Endodermal cell (in vitro differentiated cells): ENCODE results near the gene IMP4. TPM values are rescaled to one million over a fixed set of nuclear protein-coding genes. Genes with fewer than 3 reads are reported as not detected.

Source experiments
- DNase-seq: peaks from one replicate; pipeline ENCODE4 v3.0.0-alpha.2; 2017
- H3K27ac ChIP-seq: 2 replicates; pipeline ENCODE4 v1.5.1; 2013; ENCODE audit warnings: mild to moderate bottlenecking, low read depth, low read length, moderate library complexity
- H3K27me3 ChIP-seq: 2 replicates; pipeline ENCODE4 v1.6.1; 2013; ENCODE audit warnings: mild to moderate bottlenecking, low read length, moderate library complexity; ENCODE audit not compliant: insufficient read depth, control insufficient read depth, poor library complexity, severe bottlenecking
- H3K36me3 ChIP-seq: 2 replicates; pipeline ENCODE4 v1.7.0; 2013; ENCODE audit warnings: mild to moderate bottlenecking, low read length, moderate library complexity; ENCODE audit not compliant: control insufficient read depth, insufficient read depth
- H3K4me1 ChIP-seq: one replicate; pipeline ENCODE4 v1.7.0; 2013; ENCODE audit warnings: low read length; ENCODE audit not compliant: control insufficient read depth, insufficient read depth
- H3K4me3 ChIP-seq: 2 replicates; pipeline ENCODE4 v1.5.1; 2013; ENCODE audit warnings: mild to moderate bottlenecking, low read length, moderate library complexity
- H3K9ac ChIP-seq: 2 replicates; pipeline ENCODE4 v1.6.1; 2013; ENCODE audit warnings: mild to moderate bottlenecking, low read length, moderate library complexity; ENCODE audit not compliant: poor library complexity, severe bottlenecking; ENCODE audit errors: extremely low read depth
- H3K9me3 ChIP-seq: 2 replicates; pipeline ENCODE4 v1.6.1; 2013; ENCODE audit warnings: mild to moderate bottlenecking, low read length, moderate library complexity; ENCODE audit not compliant: control insufficient read depth
- H3K27ac Mint-ChIP-seq: 2 replicates; pipeline ENCODE4 v1.8.0; 2020; ENCODE audit warnings: mixed read lengths
- H3K27me3 Mint-ChIP-seq: 2 replicates; pipeline ENCODE4 v1.8.0; 2021; ENCODE audit warnings: mild to moderate bottlenecking, mixed read lengths; ENCODE audit not compliant: insufficient read depth
- H3K36me3 Mint-ChIP-seq: 2 replicates; pipeline ENCODE4 v1.8.0; 2020; ENCODE audit warnings: low read depth, mixed read lengths
- H3K4me1 Mint-ChIP-seq: 2 replicates; pipeline ENCODE4 v1.8.0; 2020; ENCODE audit warnings: mixed read lengths
- H3K4me3 Mint-ChIP-seq: 2 replicates; pipeline ENCODE4 v1.8.0; 2020; ENCODE audit warnings: mild to moderate bottlenecking, moderate library complexity, mixed read lengths
- H3K9me3 Mint-ChIP-seq: 2 replicates; pipeline ENCODE4 v1.8.0; 2020; ENCODE audit warnings: mild to moderate bottlenecking, mixed read lengths
- WGBS, 2 experiments: methylation state at CpG; one replicate each; pipeline versions ENCODE4 v1.1.5 to v1.1.7; 2013; ENCODE audit warnings: missing lambda C conversion rate in 2 of 2, mixed read lengths in 1 of 2; ENCODE audit not compliant: insufficient coverage in 1 of 2, insufficient read length in 1 of 2; 5-methylcytosine and 5-hydroxymethylcytosine counted together
- total RNA-seq, 2 donors: library from RNA; stranded (reverse); fragmentation: NEBNext Ultra II Directional in 1 of 2; extraction: Animal tissue kit (Norgen Biotek cat#: 25700) in 1 of 2; gene quantifications; 2 replicates in 1 of 2; 3 replicates in 1 of 2; pipeline ENCODE4 v1.2.1, GENCODE V29; 2021
- TF ChIP-seq, protein P1 (sequence below): fragments of 200-600 bp; sonication (generic); conservative IDR thresholded peaks from 2 replicates; pipeline ENCODE4 v1.5.0; 2021; ENCODE audit warnings: antibody characterized with exemption, mild to moderate bottlenecking

Gene IMP4
- total RNA-seq, 2 donors from 2014 or later: 47.1 to 55.1 TPM

DNA sequence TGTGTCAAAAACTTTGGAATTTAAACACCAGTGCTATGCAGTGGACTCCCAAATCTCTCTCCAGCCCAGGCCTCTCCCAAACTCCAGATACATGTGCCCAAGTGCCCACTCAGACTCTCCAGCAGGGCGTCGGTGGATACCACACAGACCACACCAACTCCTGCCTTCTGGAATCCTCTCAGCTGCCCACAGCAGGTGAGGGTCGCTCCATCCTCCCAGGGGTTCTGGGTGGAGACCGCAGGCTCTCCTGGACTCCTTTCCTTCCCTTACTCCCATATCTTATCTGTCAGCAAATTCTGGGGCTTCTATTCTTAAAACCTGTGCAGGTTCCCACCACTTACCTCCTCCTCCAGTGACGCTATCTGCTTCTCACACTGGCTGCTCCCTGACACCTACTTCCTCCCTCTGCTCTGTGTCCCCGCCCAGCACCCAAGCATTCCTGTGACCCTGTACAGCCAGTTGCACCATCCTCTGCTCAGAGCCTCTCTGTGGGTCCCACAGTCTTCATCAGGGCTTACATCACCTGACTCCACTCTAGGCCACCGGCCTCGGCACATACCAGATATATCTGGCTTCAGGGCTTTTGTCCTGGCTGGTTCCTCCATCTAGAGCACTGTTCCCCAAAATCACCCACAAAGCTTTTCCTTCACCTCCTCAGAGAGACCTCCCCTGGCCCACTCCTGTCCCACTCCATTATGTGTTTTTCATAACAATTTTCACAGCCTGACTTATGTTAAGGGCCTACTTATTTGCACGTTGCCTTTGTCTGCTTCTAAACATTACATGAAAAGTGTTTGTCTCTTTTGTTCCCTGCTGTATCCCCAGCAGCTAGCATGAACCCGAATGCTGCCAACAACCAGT lies 2.6 kb upstream of the IMP4 start:
- Mint-ChIP-seq H3K9me3 (no peaks in the 10 kb centered on the region), H3K27me3 (peaks cover 7% of the 10 kb centered on the region), H3K4me3 (no peak overlapping the region), H3K27ac (no peak overlapping the region), H3K36me3 (peaks cover 31% of the 10 kb centered on the region), H3K4me1 (peaks cover 15% of the 10 kb centered on the region)
- Histone ChIP-seq H3K27me3 (no peaks in the 10 kb centered on the region), H3K27ac (no peak overlapping the region), H3K36me3 (peaks cover 10% of the 10 kb centered on the region), H3K4me3 (no peak overlapping the region), H3K9me3 (no peaks in the 10 kb centered on the region), H3K4me1 (no peaks in the 10 kb centered on the region), H3K9ac (no peak overlapping the region)
- DNase-seq: no peak
- TF ChIP-seq, protein P1, sequence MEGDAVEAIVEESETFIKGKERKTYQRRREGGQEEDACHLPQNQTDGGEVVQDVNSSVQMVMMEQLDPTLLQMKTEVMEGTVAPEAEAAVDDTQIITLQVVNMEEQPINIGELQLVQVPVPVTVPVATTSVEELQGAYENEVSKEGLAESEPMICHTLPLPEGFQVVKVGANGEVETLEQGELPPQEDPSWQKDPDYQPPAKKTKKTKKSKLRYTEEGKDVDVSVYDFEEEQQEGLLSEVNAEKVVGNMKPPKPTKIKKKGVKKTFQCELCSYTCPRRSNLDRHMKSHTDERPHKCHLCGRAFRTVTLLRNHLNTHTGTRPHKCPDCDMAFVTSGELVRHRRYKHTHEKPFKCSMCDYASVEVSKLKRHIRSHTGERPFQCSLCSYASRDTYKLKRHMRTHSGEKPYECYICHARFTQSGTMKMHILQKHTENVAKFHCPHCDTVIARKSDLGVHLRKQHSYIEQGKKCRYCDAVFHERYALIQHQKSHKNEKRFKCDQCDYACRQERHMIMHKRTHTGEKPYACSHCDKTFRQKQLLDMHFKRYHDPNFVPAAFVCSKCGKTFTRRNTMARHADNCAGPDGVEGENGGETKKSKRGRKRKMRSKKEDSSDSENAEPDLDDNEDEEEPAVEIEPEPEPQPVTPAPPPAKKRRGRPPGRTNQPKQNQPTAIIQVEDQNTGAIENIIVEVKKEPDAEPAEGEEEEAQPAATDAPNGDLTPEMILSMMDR: no peak
- 94 to 95% methylated on average over 4 to 10 of the region's 10 CpGs for WGBS, 2 experiments

DNA sequence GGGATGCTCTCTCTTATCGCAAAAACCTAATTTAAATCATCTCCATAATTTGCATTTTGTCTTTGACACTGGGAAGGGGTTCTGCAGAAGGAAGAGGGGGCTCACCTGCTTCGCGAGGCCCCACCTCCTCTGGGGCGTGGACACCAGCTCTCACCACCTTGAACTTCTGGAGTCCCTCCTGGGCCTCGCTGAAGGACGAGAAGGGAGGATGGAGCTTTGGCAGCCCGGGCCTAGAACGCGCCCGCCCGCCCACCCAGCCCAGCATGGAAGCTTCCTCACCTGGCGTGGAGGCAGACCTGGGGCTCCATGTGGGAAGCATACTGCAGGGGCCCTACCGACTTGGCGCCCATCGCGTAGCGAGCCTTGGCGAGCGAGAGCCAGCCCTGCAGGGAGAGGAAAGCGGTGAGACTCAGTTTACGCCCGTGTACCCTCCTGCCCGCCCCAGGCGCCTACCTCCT lies 1.1 kb upstream of the IMP4 start:
- DNase-seq: no peak
- TF ChIP-seq, protein P1: no peak
- no peaks in the 10 kb centered on the region for H3K27me3 ChIP-seq
- H3K4me3 ChIP-seq: peak overlapping the region; percentile 94
- no peaks in the 10 kb centered on the region for H3K9me3 ChIP-seq
- Mint-ChIP-seq H3K9me3 (no peaks in the 10 kb centered on the region), H3K27me3 (no peaks in the 10 kb centered on the region), H3K36me3 (peaks cover 44% of the 10 kb centered on the region), H3K4me1 (peaks cover 14% of the 10 kb centered on the region), H3K4me3 (peak overlapping the region; percentile 94), H3K27ac (peak overlapping the region; percentile 93)
- peaks cover 23% of the 10 kb centered on the region for H3K36me3 ChIP-seq
- WGBS, 2 experiments: 1% methylated on average over 10 to 24 of the region's 24 CpGs
- no peak overlapping the region for H3K27ac ChIP-seq
- H3K9ac ChIP-seq: no peak overlapping the region
- no peaks in the 10 kb centered on the region for H3K4me1 ChIP-seq

DNA sequence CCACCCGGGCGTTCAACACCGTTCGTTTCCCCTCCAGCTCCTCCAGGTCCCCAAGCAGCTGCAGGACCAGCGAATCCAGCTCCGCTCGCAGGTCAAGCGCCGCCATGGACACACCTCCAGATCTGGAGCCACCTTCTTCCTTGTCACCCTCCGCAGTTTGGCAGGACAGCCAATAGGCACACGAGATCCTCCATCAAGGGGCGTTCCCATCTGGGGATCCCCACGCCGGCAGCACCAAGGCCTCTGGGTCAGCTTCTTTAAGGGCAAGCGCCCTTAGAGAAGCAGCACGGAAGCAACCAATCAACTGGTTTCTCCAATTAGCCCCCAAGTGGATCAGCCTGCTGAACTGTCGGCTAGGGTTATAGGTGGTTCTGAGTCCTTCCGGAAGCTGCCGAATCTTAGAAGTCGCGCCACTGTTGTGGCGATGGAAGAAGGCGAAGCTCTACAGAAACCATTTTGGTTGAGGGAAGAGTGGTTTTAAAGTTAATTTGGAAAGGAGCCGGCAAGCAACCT lies 621 bp upstream of the IMP4 start:
- H3K27me3 Mint-ChIP-seq: no peaks in the 10 kb centered on the region
- peak overlapping the region; percentile 93 for H3K27ac Mint-ChIP-seq
- WGBS, 2 experiments: 0 to 2% methylated on average over 9 to 24 of the region's 24 CpGs
- H3K9me3 Mint-ChIP-seq: no peaks in the 10 kb centered on the region
- peak overlapping the region; percentile 94 for H3K4me3 Mint-ChIP-seq
- Histone ChIP-seq H3K36me3 (peaks cover 28% of the 10 kb centered on the region), H3K9me3 (no peaks in the 10 kb centered on the region), H3K27me3 (no peaks in the 10 kb centered on the region), H3K4me1 (no peaks in the 10 kb centered on the region), H3K4me3 (peak overlapping the region; percentile 94), H3K9ac (peak overlapping the region; percentile 63), H3K27ac (peak overlapping the region; percentile 58)
- DNase-seq: peak; percentile 97
- peaks cover 49% of the 10 kb centered on the region for H3K36me3 Mint-ChIP-seq
- H3K4me1 Mint-ChIP-seq: peaks cover 10% of the 10 kb centered on the region
- TF ChIP-seq, protein P1: no peak
